Measurements from ENCODE around the gene LRRC59. TPM values are rescaled to one million over a fixed set of nuclear protein-coding genes. Genes with fewer than 3 reads are reported as not detected.

Gene LRRC59
- total and polyA plus RNA-seq, 2 of the 8 experiments (the other 6 are each of a cell fraction or from before 2014, with no cell fraction given), result 48.3 to 117 TPM

GRCh38 chr17:50429793-50430192 is 32.5 kb upstream of the LRRC59 start:
- no peak overlapping the region for H4K5ac ChIP-seq (ENCODE audit: insufficient read length, low read depth, low read length)
- H3K27me3 ChIP-seq (replicated peaks in 1 of 4; ENCODE audit: control insufficient read depth in 3 of 4, extremely low read depth in 1 of 4, insufficient read depth in 3 of 4, low read length in 3 of 4), result no peaks in the 10 kb centered on the region; a peak in 2 of 7 replicates
- no peak overlapping the region for H3K4me3 ChIP-seq (ENCODE audit: extremely low read depth in 1 of 4, insufficient read depth in 2 of 4, low read depth in 3 of 4, low read length in 4 of 4)
- no peak overlapping the region for H2BK5ac ChIP-seq (ENCODE audit: low read depth, low read length)
- H3K79me2 ChIP-seq (ENCODE audit: control insufficient read depth in 1 of 2, insufficient read depth in 2 of 2, low read length in 2 of 2), result no peaks in the 10 kb centered on the region
- H2BK15ac ChIP-seq (ENCODE audit: low read length), result no peak overlapping the region
- H2AFZ ChIP-seq (ENCODE audit: low read length), result no peak overlapping the region
- CTCF ChIA-PET (ENCODE audit: partially characterized antibody), result interaction anchor here (0.6 to 8.3 kb wide), 5 partner anchors 11 to 791 kb away, joined by 3 to 87 read pairs (median 4); partner anchors contain the start of genes LRRC59 and RSAD1
- no peak overlapping the region for H3K9ac ChIP-seq (replicated peaks in 1 of 4; ENCODE audit: extremely low read depth in 1 of 4, low read depth in 3 of 4, low read length in 3 of 4)
- H3K23ac ChIP-seq (ENCODE audit: insufficient read length), result no peak overlapping the region
- H3K27ac ChIP-seq (ENCODE audit: low read depth, low read length), result no peak overlapping the region
- H3K4me1 ChIP-seq (replicated peaks in 1 of 4; ENCODE audit: control insufficient read depth in 3 of 4, insufficient read depth in 4 of 4, low read length in 3 of 4), result peaks cover 6 to 13% (median 10%) of the 10 kb centered on the region in 4 experiments
- no peaks in the 10 kb centered on the region for H3K79me1 ChIP-seq (ENCODE audit: low read depth, low read length)
- no peak overlapping the region for H4K91ac ChIP-seq (replicated peaks; ENCODE audit: insufficient read length, low read length)
- H3K9me3 ChIP-seq (ENCODE audit: insufficient read depth in 2 of 2, low read depth in 1 of 2, low read length in 1 of 2), result no peaks in the 10 kb centered on the region
- no peak overlapping the region for H3K4me2 ChIP-seq (ENCODE audit: insufficient read depth in 1 of 2, low read depth in 2 of 2, low read length in 2 of 2)
- H2BK12ac ChIP-seq (ENCODE audit: low read depth, low read length), result no peak overlapping the region
- H2BK120ac ChIP-seq (replicated peaks; ENCODE audit: low read depth, low read length), result no peak overlapping the region
- no peak overlapping the region for H3K4ac ChIP-seq (replicated peaks; ENCODE audit: insufficient read length, low read depth, low read length)
- no peak overlapping the region for H2BK20ac ChIP-seq (ENCODE audit: low read length)
- FAIRE-seq, result no peak
- H4K8ac ChIP-seq (ENCODE audit: extremely low read depth, insufficient read depth, low read length), result no peak overlapping the region
- H4K20me1 ChIP-seq (replicated peaks in 1 of 2; ENCODE audit: control insufficient read depth in 1 of 2, insufficient read depth in 2 of 2, low read length in 2 of 2), result no peaks in the 10 kb centered on the region
- no peak overlapping the region for H2AK5ac ChIP-seq (ENCODE audit: low read depth, low read length)
- peaks cover 11% of the 10 kb centered on the region; the same call in 1 of the 2 replicates for H3K23me2 ChIP-seq (ENCODE audit: low read depth, low read length)
- H3K14ac ChIP-seq (ENCODE audit: insufficient read length), result no peak overlapping the region
- WGBS, 2 experiments (ENCODE audit: extremely low coverage in 1 of 2, insufficient coverage in 1 of 2, insufficient read length in 1 of 2, insufficient replicate concordance in 2 of 2, low coverage in 1 of 2, low lambda C conversion rate in 2 of 2, missing lambda C conversion rate in 1 of 2), result 81% methylated on average over 4 of the region's 4 CpGs; no CpG with 5 or more reads in 1 of the 2 experiments
- POLR2A ChIA-PET (ENCODE audit: partially characterized antibody), result interaction anchor here (1.3 to 2.7 kb wide), 2 partner anchors 14 to 32 kb away, joined by 3 to 9 read pairs; partner anchors contain the start of gene LRRC59
- no peak overlapping the region for H3K56ac ChIP-seq (replicated peaks; ENCODE audit: insufficient read length, low read depth, low read length)
- DNase-seq (ENCODE audit: low read depth in 1 of 2, low spot score in 2 of 2), result no peak
- no peaks in the 10 kb centered on the region for H3K36me3 ChIP-seq (ENCODE audit: control insufficient read depth in 2 of 4, insufficient read depth in 4 of 4, low read length in 3 of 4)
- H3K18ac ChIP-seq (ENCODE audit: extremely low read depth, low read length), result no peak overlapping the region
- TF ChIP-seq YY1 (IDR thresholded peaks at IDR 0.05; ENCODE audit: low read depth, low read length) (no peak), FOSL1 (IDR thresholded peaks at IDR 0.05; ENCODE audit: insufficient read depth, low read depth, low read length) (no peak), CTBP2 (IDR thresholded peaks at IDR 0.05; ENCODE audit: borderline replicate concordance, insufficient read depth, insufficient read length, low read length) (no peak), BRCA1 (IDR thresholded peaks at IDR 0.05; ENCODE audit: low read depth, low read length) (no peak), PHF8 (conservative IDR thresholded peaks at IDR 0.05; ENCODE audit: low read depth, low read length) (no peak), USF2 (IDR thresholded peaks at IDR 0.05; ENCODE audit: low read length) (no peak), SP1 (IDR thresholded peaks at IDR 0.05; ENCODE audit: low read depth, low read length) (no peak), EP300 (IDR thresholded peaks at IDR 0.05; ENCODE audit: borderline replicate concordance in 1 of 2, low read depth in 2 of 2, low read length in 2 of 2) (no peak), TAF1 (IDR thresholded peaks at IDR 0.05; ENCODE audit: low read depth, low read length) (no peak), GABPA (IDR thresholded peaks at IDR 0.05; ENCODE audit: borderline replicate concordance, insufficient read depth, low read length) (no peak), ATF2 (IDR thresholded peaks at IDR 0.05; ENCODE audit: low read length) (no peak)
